HG02678 (cell line): ENCODE results near the gene LMO2.

Experiments used
- ATAC-seq: cut with Tn5 transposase; IDR thresholded peaks from one replicate; pipeline ENCODE4 v1.9.1; 2021; ENCODE audit warnings: mild to moderate bottlenecking, moderate library complexity; ENCODE audit not compliant: unreplicated experiment

Gene LMO2

GRCh38 chr11:33892906-33893594 lies 1.2 kb upstream of the LMO2 start:
- no peak for ATAC-seq

GRCh38 chr11:33889821-33890378 lies 2.0 kb downstream of the LMO2 start:
- no peak for ATAC-seq

- ATAC-seq = no peak
Measured at GRCh38 chr11:33889296-33889695, 2.6 kb downstream of the LMO2 start.

DNA sequence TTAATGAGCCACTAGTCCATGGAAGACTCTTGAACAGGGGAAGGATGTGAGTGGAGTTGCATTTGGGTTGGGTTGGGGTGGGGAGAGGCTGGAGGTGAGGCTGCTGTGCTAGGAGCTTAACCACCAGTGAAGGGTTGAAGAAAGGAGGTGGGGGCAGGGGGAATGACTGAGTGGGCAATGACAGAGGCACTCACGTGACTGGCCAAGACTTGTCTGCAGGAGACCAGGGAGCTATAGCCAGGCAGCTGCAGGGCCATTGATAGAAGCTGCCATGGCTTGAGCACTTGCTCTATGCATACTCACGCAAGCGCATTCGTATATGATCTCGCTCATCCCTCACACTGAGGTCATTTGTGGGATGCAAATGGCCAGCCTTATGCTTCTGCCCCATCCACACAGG lies 4.0 kb downstream of the LMO2 start:
- no peak for ATAC-seq

DNA sequence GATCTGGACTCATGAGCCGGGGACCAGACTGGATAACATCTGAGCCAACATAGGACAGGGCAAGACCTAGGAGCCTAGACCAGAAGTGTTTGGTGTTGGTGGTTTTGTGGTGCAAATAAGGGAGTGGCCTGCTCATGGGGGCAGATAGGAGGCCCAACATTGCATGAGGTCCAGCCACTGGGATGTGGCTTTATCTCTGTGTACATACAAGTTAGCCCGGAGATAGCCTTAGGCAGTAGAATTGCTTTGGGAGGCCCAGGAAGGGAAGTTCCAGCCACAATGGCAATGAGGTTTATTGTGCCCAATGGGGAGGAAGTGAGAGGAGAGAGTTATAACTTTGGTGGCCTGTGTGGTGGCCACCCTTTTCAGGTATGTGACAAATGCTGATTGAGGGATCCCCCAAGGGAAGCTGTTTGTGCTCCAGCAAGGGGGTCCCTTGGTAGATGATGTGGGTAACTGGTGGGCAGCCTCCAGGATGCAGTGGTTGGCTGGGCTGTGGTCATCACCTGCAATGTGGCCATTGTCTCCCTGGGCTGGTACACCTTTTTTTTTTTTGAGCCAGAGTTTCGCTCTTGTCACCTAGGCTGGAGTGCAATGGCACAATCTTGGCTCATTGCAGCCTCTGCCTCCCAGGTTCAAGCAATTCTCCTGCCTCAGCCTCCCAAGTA lies 6.4 kb downstream of the LMO2 start:
- no peak for ATAC-seq

GRCh38 chr11:33884601-33885000 lies 7.3 kb downstream of the LMO2 start:
- no peak for ATAC-seq

DNA sequence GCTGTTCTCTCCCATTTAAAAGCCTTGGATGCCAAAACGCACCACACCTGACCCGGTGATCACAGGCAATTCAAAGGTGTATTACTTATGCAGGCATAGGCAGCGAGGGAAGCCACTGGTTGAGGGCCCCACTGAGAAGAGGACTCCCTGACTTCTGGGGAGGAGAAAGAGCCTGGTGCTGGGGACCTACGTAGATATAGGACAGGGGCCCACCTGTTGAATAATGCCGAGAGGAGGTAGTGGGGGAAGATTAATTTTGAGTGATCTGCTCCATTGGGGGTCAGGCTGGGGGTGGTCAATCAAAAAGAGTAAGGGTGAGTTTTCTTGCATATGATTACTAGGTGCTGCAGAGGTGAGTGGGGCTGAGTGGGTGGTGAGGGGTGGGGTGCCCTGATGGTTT lies 7.8 kb downstream of the LMO2 start:
- no peak for ATAC-seq

- ATAC-seq = no peak
Measured at GRCh38 chr11:33881651-33882503, 10.0 kb downstream of the LMO2 start.

- no peak for ATAC-seq
Measured at GRCh38 chr11:33880979-33881378, 10.9 kb downstream of the LMO2 start.

- ATAC-seq = no peak
Measured at GRCh38 chr11:33879375-33879774, 12.5 kb downstream of the LMO2 start.

- no peak for ATAC-seq
Measured at GRCh38 chr11:33877038-33877437, 14.8 kb downstream of the LMO2 start.

DNA sequence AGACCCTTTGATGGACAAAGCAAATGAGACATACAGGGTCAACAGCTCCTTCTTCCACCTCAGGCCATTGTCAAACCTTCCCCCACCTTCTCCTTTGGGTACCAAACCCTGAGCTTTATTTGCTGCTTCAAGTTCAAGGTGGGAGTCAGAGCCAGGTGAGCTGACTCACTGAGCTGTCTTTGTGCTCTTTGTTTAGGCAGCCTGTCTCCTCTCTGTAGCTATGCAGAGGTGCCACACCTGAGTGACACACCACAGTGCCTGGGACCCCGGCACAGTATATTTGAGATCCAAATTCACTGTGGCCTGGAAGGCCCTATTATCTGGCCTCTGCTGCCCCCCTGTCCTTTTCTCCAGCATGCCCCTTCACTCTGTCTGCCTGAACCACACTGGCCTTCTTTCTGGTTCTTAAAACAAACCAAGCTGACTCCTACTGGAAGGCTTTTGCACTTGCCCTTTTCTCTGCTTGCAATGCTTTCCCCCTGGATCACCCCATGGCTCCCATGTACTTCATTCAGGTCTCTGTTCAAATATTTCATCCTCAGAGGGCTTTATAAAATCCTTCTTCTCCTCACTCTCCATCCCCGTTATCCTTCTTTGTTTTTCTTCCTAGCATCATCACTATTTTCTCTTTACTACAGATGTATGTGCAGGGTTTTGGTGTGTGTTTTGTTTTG lies 16.1 kb downstream of the LMO2 start:
- no peak for ATAC-seq

GRCh38 chr11:33874910-33875490 lies 16.9 kb downstream of the LMO2 start:
- ATAC-seq = no peak

DNA sequence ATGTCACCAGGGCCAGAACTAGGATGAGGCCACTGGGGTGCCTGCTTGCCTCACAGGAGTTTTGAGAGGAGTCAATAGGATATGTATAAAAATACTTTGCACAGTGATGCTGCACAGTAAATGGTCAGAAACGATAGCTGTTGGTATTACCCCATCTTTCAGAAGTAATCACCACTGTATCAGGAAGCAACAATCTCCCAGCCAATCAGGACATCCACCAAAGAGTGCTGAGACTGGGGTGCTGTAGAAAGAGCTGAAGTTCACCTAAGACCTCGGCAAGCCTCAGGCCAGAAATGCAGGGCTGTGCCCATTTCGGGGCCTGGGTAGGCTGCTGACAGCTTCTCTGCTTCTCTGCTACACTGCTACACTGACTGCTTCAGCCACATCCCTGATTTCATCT lies 17.4 kb downstream of the LMO2 start:
- no peak for ATAC-seq

GRCh38 chr11:33869481-33870422 lies 22.1 kb downstream of the LMO2 start:
- ATAC-seq = peak; percentile 38

DNA sequence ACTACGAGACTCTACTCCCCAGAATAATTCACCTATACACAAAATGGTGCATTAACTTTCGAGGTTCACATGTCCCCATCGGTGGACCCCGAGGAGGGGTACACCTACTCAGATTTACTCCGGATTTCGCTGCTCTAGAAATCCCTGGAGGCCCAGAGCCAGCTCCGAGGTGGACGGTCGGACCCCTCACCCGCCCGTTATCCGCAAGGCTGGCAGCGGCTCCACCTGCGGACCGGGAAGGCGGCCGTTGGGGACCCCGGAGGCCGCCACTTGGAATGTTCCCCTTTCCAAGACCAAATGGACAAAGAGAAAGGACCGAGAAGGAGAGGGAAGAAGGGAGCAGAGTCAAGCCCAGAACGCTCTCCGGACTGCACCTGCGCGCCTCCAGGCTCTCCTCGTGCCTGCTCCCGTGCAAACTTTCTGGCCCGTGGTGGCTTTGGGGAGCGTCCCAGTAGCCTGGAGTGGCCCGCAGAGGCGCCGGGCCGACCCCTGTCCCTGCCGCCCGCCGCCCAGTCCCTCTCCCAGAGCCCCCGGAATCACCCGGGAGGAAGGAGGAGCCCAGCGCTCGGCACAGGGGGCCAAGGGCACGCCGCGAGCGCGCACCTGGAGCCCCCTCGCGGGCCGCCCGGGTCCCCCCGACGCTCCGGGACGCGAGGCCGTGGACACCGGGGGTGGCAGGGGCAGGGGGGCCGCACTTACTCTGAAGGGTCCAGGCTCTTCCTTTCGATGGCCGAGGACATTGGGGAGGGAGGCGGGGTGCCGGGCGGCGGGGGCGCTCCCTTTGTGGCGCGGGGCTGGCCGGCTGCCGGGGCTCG lies 23.0 kb downstream of the LMO2 start:
- peak; percentile 24 for ATAC-seq

DNA sequence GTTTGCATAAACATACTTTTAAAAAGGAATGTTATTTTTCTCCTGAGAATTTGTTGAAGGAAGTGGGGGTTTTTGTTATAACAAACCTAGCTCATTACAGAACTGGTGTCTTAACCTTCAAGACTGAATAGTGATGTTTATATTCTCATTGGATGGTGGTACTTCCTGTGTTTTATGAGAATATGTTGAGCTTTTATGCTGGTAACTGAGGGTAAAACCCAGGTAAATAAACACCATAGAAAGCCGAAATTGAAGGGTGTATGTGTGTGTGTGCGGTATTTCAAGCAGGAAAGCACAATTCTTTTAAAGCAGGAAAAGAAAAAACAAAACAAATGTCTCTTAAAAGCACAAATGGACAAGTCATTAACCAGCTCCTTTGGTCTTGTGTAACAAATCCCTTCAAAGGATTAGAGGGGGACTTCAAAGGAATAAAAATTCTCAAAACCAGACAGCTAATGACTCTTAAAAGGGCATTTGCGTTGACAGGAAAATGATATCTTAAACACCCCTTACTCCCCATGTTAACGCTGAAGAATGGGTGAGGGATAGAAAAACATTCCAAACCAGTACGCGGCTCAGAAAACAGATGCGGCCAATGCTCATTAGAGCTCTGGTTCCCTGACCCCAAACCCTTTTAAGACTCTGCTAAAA lies 23.8 kb downstream of the LMO2 start:
- no peak for ATAC-seq

DNA sequence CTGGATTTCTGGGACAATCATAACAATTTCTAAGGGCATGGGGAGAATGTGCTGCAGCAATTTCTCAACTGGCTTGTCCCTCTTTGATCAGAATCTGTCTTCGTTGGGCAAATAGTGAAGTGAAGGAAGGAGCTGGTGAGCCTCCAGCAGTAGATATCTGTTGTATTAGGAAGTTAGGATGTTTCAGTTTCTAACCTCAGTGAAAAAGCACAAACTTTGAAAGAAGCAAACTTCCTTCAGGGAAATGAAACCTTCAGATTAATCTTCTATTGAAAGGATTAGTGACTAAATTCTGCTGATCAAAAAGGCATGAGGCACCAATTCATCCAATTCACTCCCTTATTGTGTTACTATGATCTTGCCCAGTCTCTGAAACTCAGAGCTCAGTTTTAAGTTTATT lies 24.3 kb downstream of the LMO2 start:
- no peak for ATAC-seq
